Loucy (cell line): ENCODE measurements around the gene EPHB1.

Source experiments
- H2AFZ ChIP-seq: fragments of 200-600 bp; sonication (generic); 2 replicates; pipeline ENCODE4 v1.6.0; 2016; ENCODE audit warnings: antibody characterized with exemption, mild to moderate bottlenecking, low read length, moderate library complexity
- H3F3A ChIP-seq: fragments of 200-600 bp; 2 replicates; pipeline ENCODE4 v1.6.0; 2016; ENCODE audit warnings: antibody characterized with exemption, low read depth, mild to moderate bottlenecking
- H3K27me3 ChIP-seq: fragments of 200-600 bp; sonication (generic); 2 replicates; pipeline ENCODE4 v1.6.1; 2014; ENCODE audit warnings: low read length, mild to moderate bottlenecking; ENCODE audit not compliant: insufficient read depth, poor library complexity, severe bottlenecking
- H3K36me3 ChIP-seq: fragments of 200-600 bp; sonication (generic); 2 replicates; pipeline ENCODE4 v1.6.1; 2016; ENCODE audit warnings: low read length; ENCODE audit not compliant: insufficient read depth
- H3K4me1 ChIP-seq: fragments of 200-600 bp; sonication (generic); 2 replicates; pipeline ENCODE4 v1.5.1; 2014; ENCODE audit warnings: low read length, mild to moderate bottlenecking; ENCODE audit not compliant: insufficient read depth, poor library complexity, severe bottlenecking
- H3K4me2 ChIP-seq: fragments of 200-600 bp; sonication (generic); 2 replicates; pipeline ENCODE4 v1.6.0; 2014; ENCODE audit warnings: antibody characterized with exemption, low read length, low read depth, mild to moderate bottlenecking; ENCODE audit not compliant: poor library complexity, severe bottlenecking
- H3K4me3 ChIP-seq: fragments of 200-600 bp; sonication (generic); 2 replicates; pipeline ENCODE4 v1.5.1; 2014; ENCODE audit warnings: low read length, mild to moderate bottlenecking, mixed read lengths; ENCODE audit not compliant: poor library complexity, severe bottlenecking
- H3K79me2 ChIP-seq: fragments of 200-600 bp; sonication (generic); 2 replicates; pipeline ENCODE4 v1.6.1; 2014; ENCODE audit warnings: low read length; ENCODE audit not compliant: insufficient read depth
- H3K9ac ChIP-seq: fragments of 200-600 bp; sonication (generic); 2 replicates; pipeline ENCODE4 v1.6.0; 2014; ENCODE audit warnings: mild to moderate bottlenecking, low read depth, low read length, moderate library complexity; ENCODE audit not compliant: poor library complexity, severe bottlenecking
- H3K9me2 ChIP-seq: fragments of 200-600 bp; sonication (generic); replicated peaks from 2 replicates; pipeline ENCODE4 v1.6.1; 2016; ENCODE audit warnings: low read depth, low read length, mixed read lengths
- H3K9me3 ChIP-seq: fragments of 200-600 bp; sonication (generic); 2 replicates; pipeline ENCODE4 v1.6.1; 2014; ENCODE audit warnings: mild to moderate bottlenecking, antibody characterized with exemption, low read length, low read depth; ENCODE audit not compliant: insufficient read depth
- H4K20me1 ChIP-seq: fragments of 200-600 bp; sonication (generic); 2 replicates; pipeline ENCODE4 v1.6.0; 2014; ENCODE audit warnings: antibody characterized with exemption, low read length, mild to moderate bottlenecking; ENCODE audit not compliant: insufficient read depth, poor library complexity, severe bottlenecking
- CTCF ChIP-seq: fragments of 200-600 bp; sonication (generic); conservative IDR thresholded peaks from 2 replicates; pipeline ENCODE4 v1.5.1; 2014; ENCODE audit warnings: mild to moderate bottlenecking, antibody characterized with exemption, low read length
- EZH2phosphoT487 ChIP-seq: fragments of 200-600 bp; IDR thresholded peaks from 2 replicates; pipeline ENCODE4 v1.6.1; 2018; ENCODE audit warnings: antibody characterized with exemption, mild to moderate bottlenecking, moderate library complexity, borderline replicate concordance

The EPHB1 gene

GRCh38 chr3:134768837-134769236 is 26.2 kb upstream of the EPHB1 start:
- Histone ChIP-seq H4K20me1 (no peaks in the 10 kb centered on the region), H3K4me3 (no peak overlapping the region), H3F3A (no peaks in the 10 kb centered on the region), H3K27me3 (no peaks in the 10 kb centered on the region), H3K4me2 (no peak overlapping the region), H3K36me3 (no peaks in the 10 kb centered on the region), H3K9ac (no peak overlapping the region), H3K9me3 (no peaks in the 10 kb centered on the region; the same call in 1 of the 2 replicates), H3K79me2 (no peaks in the 10 kb centered on the region), H2AFZ (no peak overlapping the region), H3K4me1 (no peaks in the 10 kb centered on the region), H3K9me2 (no peaks in the 10 kb centered on the region)
- TF ChIP-seq EZH2phosphoT487, result no peak
- no peak for TF ChIP-seq CTCF

GRCh38 chr3:134769287-134769868 is 25.7 kb upstream of the EPHB1 start:
- H3K36me3 ChIP-seq, result no peaks in the 10 kb centered on the region
- TF ChIP-seq EZH2phosphoT487, result no peak
- no peak for TF ChIP-seq CTCF
- H3F3A ChIP-seq, result no peaks in the 10 kb centered on the region
- H3K9me2 ChIP-seq, result no peaks in the 10 kb centered on the region
- no peaks in the 10 kb centered on the region for H3K4me1 ChIP-seq
- H3K27me3 ChIP-seq, result no peaks in the 10 kb centered on the region
- no peak overlapping the region for H2AFZ ChIP-seq
- no peaks in the 10 kb centered on the region for H3K79me2 ChIP-seq
- H3K9me3 ChIP-seq, result no peaks in the 10 kb centered on the region; the same call in 1 of the 2 replicates
- no peak overlapping the region for H3K9ac ChIP-seq
- H3K4me2 ChIP-seq, result no peak overlapping the region
- H3K4me3 ChIP-seq, result no peak overlapping the region
- no peaks in the 10 kb centered on the region for H4K20me1 ChIP-seq

- H3K79me2 ChIP-seq, result no peaks in the 10 kb centered on the region
- H3K36me3 ChIP-seq, result no peaks in the 10 kb centered on the region
- H3K4me1 ChIP-seq, result no peaks in the 10 kb centered on the region
- no peaks in the 10 kb centered on the region for H3K27me3 ChIP-seq
- no peak overlapping the region for H2AFZ ChIP-seq
- no peak overlapping the region for H3K9ac ChIP-seq
- no peak overlapping the region for H3K4me3 ChIP-seq
- no peaks in the 10 kb centered on the region; the same call in 1 of the 2 replicates for H3K9me3 ChIP-seq
- no peaks in the 10 kb centered on the region for H4K20me1 ChIP-seq
- TF ChIP-seq EZH2phosphoT487 (no peak), CTCF (no peak)
- no peaks in the 10 kb centered on the region for H3K9me2 ChIP-seq
- H3K4me2 ChIP-seq, result no peak overlapping the region
- no peaks in the 10 kb centered on the region for H3F3A ChIP-seq
Observed at GRCh38 chr3:134772011-134772410, 23.0 kb upstream of the EPHB1 start.
